Measurements from ENCODE around the gene ATCAY. TPM values are rescaled to one million over a fixed set of nuclear protein-coding genes. Genes with fewer than 3 reads are reported as not detected.

Gene ATCAY
- total and polyA plus RNA-seq, 2 of the 13 experiments (the other 11 are each of a cell fraction or from before 2014, with no cell fraction given) = not detected

- TF ChIP-seq, protein P1, sequence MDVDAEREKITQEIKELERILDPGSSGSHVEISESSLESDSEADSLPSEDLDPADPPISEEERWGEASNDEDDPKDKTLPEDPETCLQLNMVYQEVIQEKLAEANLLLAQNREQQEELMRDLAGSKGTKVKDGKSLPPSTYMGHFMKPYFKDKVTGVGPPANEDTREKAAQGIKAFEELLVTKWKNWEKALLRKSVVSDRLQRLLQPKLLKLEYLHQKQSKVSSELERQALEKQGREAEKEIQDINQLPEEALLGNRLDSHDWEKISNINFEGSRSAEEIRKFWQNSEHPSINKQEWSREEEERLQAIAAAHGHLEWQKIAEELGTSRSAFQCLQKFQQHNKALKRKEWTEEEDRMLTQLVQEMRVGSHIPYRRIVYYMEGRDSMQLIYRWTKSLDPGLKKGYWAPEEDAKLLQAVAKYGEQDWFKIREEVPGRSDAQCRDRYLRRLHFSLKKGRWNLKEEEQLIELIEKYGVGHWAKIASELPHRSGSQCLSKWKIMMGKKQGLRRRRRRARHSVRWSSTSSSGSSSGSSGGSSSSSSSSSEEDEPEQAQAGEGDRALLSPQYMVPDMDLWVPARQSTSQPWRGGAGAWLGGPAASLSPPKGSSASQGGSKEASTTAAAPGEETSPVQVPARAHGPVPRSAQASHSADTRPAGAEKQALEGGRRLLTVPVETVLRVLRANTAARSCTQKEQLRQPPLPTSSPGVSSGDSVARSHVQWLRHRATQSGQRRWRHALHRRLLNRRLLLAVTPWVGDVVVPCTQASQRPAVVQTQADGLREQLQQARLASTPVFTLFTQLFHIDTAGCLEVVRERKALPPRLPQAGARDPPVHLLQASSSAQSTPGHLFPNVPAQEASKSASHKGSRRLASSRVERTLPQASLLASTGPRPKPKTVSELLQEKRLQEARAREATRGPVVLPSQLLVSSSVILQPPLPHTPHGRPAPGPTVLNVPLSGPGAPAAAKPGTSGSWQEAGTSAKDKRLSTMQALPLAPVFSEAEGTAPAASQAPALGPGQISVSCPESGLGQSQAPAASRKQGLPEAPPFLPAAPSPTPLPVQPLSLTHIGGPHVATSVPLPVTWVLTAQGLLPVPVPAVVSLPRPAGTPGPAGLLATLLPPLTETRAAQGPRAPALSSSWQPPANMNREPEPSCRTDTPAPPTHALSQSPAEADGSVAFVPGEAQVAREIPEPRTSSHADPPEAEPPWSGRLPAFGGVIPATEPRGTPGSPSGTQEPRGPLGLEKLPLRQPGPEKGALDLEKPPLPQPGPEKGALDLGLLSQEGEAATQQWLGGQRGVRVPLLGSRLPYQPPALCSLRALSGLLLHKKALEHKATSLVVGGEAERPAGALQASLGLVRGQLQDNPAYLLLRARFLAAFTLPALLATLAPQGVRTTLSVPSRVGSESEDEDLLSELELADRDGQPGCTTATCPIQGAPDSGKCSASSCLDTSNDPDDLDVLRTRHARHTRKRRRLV (CRISPR knock-in tag; IDR thresholded peaks at IDR 0.05) = no peak
- TF ChIP-seq ZNF253 (CRISPR knock-in tag; IDR thresholded peaks at IDR 0.05; ENCODE audit: borderline replicate concordance) (no peak), DNMT3B (CRISPR knock-in tag; conservative IDR thresholded peaks at IDR 0.05) (no peak), MIER3 (CRISPR knock-in tag; IDR thresholded peaks at IDR 0.05; ENCODE audit: borderline replicate concordance) (0 out of 2 replicates have a peak, but pooled peaks have one; percentile 52), MAF1 (CRISPR knock-in tag; IDR thresholded peaks at IDR 0.05; ENCODE audit: borderline replicate concordance) (no peak), ZNF503 (CRISPR knock-in tag; IDR thresholded peaks at IDR 0.05) (no peak), EP300 (IDR thresholded peaks at IDR 0.05; ENCODE audit: low read depth in 2 of 2, low read length in 2 of 2) (no peak), EP300 (CRISPR knock-in tag; IDR thresholded peaks at IDR 0.05; ENCODE audit: borderline replicate concordance) (peak; percentile 59; the same call in 1 of the 2 replicates), ARID4A (CRISPR knock-in tag; IDR thresholded peaks at IDR 0.05; ENCODE audit: borderline replicate concordance) (no peak; the same call in 1 of the 2 replicates), ZNF674 (CRISPR knock-in tag; IDR thresholded peaks at IDR 0.05; ENCODE audit: low read depth) (no peak)
- TF ChIP-seq, protein P2, sequence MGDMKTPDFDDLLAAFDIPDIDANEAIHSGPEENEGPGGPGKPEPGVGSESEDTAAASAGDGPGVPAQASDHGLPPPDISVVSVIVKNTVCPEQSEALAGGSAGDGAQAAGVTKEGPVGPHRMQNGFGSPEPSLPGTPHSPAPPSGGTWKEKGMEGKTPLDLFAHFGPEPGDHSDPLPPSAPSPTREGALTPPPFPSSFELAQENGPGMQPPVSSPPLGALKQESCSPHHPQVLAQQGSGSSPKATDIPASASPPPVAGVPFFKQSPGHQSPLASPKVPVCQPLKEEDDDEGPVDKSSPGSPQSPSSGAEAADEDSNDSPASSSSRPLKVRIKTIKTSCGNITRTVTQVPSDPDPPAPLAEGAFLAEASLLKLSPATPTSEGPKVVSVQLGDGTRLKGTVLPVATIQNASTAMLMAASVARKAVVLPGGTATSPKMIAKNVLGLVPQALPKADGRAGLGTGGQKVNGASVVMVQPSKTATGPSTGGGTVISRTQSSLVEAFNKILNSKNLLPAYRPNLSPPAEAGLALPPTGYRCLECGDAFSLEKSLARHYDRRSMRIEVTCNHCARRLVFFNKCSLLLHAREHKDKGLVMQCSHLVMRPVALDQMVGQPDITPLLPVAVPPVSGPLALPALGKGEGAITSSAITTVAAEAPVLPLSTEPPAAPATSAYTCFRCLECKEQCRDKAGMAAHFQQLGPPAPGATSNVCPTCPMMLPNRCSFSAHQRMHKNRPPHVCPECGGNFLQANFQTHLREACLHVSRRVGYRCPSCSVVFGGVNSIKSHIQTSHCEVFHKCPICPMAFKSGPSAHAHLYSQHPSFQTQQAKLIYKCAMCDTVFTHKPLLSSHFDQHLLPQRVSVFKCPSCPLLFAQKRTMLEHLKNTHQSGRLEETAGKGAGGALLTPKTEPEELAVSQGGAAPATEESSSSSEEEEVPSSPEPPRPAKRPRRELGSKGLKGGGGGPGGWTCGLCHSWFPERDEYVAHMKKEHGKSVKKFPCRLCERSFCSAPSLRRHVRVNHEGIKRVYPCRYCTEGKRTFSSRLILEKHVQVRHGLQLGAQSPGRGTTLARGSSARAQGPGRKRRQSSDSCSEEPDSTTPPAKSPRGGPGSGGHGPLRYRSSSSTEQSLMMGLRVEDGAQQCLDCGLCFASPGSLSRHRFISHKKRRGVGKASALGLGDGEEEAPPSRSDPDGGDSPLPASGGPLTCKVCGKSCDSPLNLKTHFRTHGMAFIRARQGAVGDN (CRISPR knock-in tag; IDR thresholded peaks at IDR 0.05) = peak; percentile 13; the same call in 1 of the 2 replicates
Measured at GRCh38 chr19:3968556-3969434, 88.3 kb downstream of the ATCAY start (continued).
